ENCODE data around the gene HLA-F.
A peak's percentile ranks its signal among the peaks of the same experiment; 100 is the strongest.

Gene HLA-F

DNA sequence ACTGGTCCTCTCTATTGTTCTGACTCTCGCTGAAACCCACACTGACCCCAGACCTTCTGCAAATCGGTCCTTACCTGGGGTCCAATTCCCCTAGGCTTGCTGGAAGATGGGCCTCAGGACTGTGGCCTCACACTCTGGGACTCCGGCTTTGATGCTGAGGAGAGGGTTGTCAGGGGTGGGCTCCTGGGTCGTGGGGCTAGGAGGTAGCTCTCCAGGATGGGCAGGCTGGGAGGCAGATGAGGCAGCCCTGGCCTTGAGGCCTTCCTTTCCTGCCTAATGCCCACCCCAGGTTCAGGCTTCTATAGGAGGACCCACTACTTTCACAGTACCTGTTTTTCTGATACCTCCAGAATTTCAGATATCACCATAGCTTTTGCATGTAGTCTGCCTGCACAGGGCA lies 21.4 kb downstream of the HLA-F start:
- no peak for DNase-seq

DNA sequence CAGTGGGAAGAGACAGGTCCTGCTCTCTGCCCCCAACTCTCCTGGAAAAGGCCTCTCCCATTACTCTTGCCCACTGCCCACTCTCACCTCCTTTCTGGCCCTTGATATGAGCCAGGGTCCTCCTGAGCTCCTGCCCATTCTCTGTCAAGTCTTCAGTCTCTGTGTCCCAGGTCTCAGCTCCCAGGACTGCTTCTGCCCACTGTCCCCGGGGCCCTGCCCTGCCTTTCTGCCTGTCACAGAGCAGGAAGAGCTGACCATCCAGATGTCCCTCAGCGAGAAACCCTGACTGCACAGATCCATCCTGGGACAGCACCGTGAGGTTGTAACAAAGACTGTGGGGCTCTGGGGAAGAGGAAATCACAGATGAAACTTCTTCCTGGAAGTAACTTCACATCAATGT lies 22.2 kb downstream of the HLA-F start:
- no peak for DNase-seq

DNA sequence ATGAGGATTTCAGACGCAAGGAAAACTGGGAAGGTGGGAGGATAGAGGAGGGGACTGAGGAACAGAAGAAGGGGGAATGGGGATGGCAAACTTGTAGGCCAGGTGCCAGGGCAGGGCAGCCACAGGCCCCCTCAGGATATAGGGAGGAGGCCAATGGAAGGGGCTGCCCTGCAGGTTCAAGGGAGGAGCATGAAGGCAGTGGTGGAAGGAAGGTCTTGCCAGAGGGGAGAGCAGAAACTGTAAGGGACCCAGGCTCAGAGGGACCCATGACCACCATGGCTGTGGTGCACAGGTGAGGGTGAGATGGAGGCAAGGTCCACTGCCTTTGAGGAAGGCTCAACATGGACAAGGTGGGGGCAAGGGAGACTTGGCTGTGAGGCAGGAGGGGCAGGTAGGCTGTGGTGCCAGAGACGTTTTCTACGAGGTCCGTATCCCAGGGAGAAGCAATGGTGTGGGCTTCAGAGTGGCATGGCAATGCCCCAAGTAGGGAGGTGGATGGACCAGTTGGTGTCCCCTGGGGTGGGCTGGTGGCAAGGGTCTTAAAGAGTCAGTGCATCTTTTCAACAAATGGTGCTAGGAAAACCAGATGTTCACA lies 22.7 kb downstream of the HLA-F start:
- DNase-seq: no peak

GRCh38 chr6:29746846-29747687 lies 23.8 kb downstream of the HLA-F start:
- DNase-seq: no peak

DNA sequence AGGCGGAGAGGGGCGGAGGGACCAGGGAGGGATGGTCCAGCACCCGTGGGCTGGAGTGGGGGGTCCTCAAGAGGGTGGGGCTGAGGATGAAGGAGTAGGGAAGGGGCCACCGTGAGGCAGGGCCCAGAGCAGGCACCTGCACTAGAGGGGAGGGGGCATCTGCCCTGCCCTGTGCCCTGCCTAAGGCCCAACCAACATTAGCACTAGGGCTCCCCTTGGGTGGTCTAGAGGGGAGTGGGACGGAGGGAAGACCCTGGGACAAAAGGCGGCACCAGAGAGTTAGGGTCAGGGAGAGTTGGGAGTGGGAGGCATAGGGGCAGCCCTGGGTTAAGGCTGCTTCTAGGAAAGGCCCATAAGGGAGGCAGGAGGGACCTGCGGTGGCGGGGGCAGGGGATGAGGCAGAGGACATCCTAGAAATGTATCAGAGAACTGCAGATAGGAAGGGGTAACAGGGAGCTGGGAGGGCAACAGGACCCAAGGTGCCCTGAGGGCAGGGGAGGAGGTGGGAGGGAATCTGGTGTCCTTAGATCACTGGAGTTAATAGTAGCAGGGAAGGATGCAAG lies 24.5 kb downstream of the HLA-F start:
- no peak for DNase-seq

- DNase-seq: peak; percentile 17 to 36
Measured at GRCh38 chr6:29748391-29749307, 25.4 kb downstream of the HLA-F start.

DNA sequence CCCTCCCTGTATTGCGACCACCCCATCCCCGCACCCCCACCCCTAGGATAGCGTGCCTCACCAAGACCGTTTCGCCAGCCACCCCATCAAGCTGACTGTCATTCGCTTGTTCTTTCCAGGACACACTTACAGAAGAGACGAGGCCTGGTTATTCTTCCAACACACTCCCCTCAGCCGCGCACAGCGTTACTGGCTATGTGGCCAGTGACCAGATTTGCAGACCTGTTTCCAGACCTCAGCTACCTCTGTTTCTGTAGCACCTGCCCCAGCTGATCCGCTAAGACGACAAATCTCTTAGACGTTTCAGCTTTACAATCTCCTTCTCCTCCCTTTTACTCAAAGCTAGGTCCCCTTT lies 26.1 kb downstream of the HLA-F start:
- DNase-seq: no peak

GRCh38 chr6:29749668-29750067 lies 26.4 kb downstream of the HLA-F start:
- no peak for DNase-seq

- DNase-seq: no peak
Measured at GRCh38 chr6:29750709-29751108, 27.5 kb downstream of the HLA-F start.

DNA sequence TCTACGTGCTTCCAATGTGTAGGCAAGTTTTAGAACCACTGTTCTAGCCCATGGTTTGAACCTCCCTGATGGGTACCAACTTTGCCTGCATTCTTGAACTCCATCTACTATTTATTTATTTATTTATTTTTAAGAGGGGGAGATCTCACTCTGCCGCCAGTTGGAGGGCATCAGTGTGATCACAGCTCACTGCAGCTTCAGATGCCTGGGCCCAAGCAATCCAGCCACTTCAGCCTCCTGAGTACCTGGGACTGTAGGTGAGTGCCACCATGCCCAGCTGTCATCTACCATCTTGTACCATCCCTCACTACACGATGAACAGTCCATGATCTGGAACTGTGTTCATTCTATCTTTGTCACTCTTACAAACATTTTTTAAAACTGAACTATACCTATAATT lies 28.2 kb downstream of the HLA-F start:
- no peak for DNase-seq

DNA sequence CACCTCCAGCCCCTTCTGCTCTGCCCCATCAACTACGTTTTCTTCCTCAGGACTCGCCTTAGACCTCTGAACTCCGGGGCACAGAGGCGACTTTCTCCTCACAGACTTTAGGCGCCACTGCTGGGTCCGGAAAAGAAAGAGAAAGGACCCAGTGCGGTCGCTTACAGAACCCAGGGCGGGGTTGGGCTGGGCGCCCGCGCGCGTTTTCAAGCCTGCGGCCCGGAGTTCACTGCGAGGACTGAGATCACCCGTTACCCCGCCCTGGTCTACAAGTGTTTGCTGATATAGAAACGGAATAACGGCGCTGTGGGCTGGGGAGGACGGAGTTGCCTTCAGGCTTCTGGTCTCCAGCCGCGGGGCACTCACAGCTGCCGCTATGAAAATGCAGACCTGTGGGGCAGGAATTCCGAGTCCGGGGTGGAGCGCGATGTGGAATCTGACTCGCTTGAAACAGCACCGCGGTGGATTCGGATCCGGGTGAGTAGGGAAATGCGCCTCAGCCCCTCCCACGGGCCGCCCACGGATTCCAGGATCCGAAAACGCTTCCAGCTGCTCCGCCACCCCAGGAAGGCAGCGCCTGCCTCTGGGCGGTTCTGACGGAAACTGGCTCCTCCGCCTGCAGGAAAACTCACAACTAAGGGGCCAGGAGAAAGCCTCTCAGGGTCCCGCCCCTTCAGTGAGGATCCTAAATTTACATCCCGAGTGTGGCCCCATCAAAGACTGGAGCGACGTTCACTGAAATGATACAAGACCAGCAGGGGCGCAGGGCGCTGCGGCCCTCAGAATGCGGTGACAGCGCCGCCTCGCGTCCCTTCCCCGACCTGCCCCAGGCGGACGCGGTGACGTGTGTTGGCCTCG lies 29.4 kb downstream of the HLA-F start:
- peak; percentile 92 to 94 for DNase-seq

GRCh38 chr6:29753309-29753644 lies 30.0 kb downstream of the HLA-F start:
- no peak for DNase-seq

GRCh38 chr6:29755295-29755871 lies 32.1 kb downstream of the HLA-F start:
- DNase-seq: no peak

GRCh38 chr6:29757282-29757681 lies 34.0 kb downstream of the HLA-F start:
- DNase-seq: no peak

DNA sequence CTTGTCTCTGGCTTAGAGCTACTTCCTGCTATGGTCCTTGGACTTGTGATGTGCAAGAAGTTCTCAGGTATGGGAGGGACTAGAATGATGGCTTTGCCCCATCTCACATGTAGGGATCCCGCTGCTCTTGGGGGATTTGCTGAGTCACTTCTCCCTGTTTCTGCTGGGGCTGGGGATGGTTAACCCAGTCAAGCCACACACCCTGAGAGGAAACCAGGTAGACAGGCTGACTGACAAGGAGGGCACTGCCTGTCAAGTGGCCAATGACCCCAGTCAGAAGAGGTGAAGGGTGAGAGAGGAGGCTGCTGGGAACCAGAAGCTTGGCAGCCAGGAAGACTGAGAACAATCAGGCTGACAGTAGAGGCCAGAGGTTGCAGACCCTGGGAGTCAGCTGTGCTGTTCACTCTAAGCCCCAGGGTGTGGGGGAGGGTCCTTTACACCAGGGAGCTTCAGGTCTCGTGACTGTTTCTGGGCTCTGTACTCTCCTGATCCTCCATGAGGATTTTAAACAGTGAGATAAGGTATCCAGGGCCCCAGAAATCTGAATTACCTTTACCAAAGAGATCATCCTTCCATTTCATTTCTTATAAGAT lies 34.6 kb downstream of the HLA-F start:
- no peak for DNase-seq

DNA sequence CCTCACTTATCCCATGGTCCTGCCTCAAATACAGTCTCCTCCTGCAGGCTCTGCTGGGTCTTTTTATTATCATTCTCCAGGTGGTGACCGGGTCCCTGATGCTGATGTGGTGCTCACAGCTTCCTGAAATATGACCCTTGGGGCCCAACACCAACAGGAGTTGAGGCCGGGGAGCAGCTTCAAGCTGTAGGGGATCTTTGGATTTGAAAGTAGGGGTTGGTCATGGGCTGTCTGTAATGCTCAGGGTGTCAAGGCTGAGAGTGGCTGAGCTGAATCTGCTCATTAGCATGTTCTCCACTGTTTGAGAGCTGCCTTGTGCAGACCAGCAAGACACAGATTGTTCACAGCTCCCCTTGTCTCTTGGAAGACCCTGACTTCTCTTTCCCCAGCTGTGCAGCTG lies 35.5 kb downstream of the HLA-F start:
- DNase-seq: no peak

DNA sequence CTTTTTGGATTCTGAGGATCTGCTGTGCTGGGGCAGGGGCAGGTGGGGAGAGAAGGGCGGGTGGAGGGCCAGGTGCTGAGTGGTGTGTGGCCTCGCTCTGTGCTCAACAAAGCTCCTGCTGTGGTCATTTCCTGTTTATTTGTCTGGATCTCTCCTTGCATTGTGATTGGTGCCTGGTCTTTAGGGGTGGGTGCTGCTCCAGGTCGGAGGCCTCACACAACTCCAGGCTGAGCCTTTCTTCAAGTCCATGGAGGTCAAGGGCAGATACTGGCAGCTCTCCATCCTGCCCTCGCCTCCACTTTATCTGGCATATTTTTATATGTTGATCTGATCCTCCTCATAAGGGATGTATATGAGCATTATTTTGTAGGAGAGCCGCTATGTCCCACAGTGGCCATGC lies 36.2 kb downstream of the HLA-F start:
- DNase-seq: no peak

GRCh38 chr6:29760328-29760727 lies 37.1 kb downstream of the HLA-F start:
- no peak for DNase-seq

GRCh38 chr6:29762051-29762450 lies 38.8 kb downstream of the HLA-F start:
- DNase-seq: no peak

- DNase-seq: no peak
Measured at GRCh38 chr6:29762781-29763214, 39.6 kb downstream of the HLA-F start.

DNA sequence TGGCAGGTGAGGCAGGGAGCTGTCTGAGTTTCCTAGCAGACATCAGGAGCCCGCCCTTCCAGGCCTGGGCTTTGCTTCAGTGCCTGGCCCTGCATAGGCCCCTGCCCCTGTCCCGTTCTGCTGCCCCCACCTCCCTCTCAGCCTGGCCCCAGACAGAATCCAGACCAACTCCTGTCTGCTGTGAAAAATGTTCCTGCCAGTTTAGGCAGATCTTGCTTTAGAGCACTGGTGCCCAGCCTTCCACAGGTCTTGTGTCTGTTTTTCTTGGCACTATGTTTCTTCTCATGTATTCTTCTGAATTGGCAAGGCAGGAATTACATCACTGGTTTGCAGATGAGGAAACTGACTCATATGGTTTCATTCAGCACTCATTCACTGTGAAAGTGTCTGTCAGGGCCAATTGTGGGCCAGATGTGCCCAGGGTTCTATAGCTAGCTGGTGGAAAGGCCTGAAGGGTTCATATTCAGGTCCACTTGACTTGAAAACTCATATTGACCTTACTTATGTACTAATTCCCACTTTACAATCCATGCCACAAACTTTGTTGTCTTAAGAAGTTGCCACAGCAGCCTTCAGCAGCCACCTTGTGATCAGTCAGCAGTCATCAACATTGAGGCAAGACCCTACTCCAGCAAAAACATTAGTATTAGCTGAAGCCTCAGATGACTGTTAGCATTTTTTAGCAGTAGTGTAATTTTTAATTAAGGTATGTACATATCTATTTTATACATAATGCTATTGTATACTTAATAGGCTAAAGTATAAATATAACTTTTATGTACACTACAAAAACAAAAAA lies 40.5 kb downstream of the HLA-F start:
- DNase-seq: no peak
